ENCODE results near the gene CHRND. TPM values are rescaled to one million over a fixed set of nuclear protein-coding genes. Genes with fewer than 3 reads are reported as not detected.

The CHRND gene
- total and polyA plus RNA-seq, 2 of the 13 experiments (the other 11 are each of a cell fraction or from before 2014, with no cell fraction given), result 0.18 TPM; not detected in 1

- Histone ChIP-seq H3K4me1 (ENCODE audit: insufficient read depth, low read length) (peaks cover 7% of the 10 kb centered on the region), H4K20me1 (ENCODE audit: insufficient read depth, low read length) (no peaks in the 10 kb centered on the region), H3K4me3 (replicated peaks in 1 of 3; ENCODE audit: insufficient read depth in 1 of 3, low read depth in 2 of 3, low read length in 3 of 3) (no peak overlapping the region), H3K27ac (ENCODE audit: extremely low read length, insufficient read depth, low read length) (no peak overlapping the region), H3K4me2 (ENCODE audit: low read depth, low read length) (no peak overlapping the region), H3K36me3 (replicated peaks in 1 of 2; ENCODE audit: control insufficient read depth in 1 of 2, insufficient read depth in 2 of 2, low read length in 2 of 2) (no peaks in the 10 kb centered on the region), H3K9me3 (ENCODE audit: low read length) (no peaks in the 10 kb centered on the region), H3K79me2 (ENCODE audit: insufficient read depth, low read length) (no peaks in the 10 kb centered on the region), H3K9ac (ENCODE audit: insufficient read depth, low read depth, low read length) (no peak overlapping the region), H3K27me3 (ENCODE audit: control insufficient read depth in 1 of 2, insufficient read depth in 2 of 2, low read length in 2 of 2) (peaks cover 22 to 69% of the 10 kb centered on the region in 2 experiments), H2AFZ (ENCODE audit: low read length) (no peak overlapping the region)
- in situ Hi-C loops (cut with HindIII; ENCODE audit: extremely low pct_ligation_motif_present, low pct_unique_long_range_greater_than_20kb) (no loop called here), intact Hi-C loops (cut with micrococcal nuclease; ENCODE audit: unreplicated experiment) (no loop called here)
- ATAC-seq (0 out of 3 replicates have a peak, but pooled peaks have one; percentile 5), DNase-seq (ENCODE audit: low spot score) (no peak), FAIRE-seq (no peak)
- ChIA-PET POLR2A (no interaction called here), CTCF (ENCODE audit: low intra/inter-chr PET ratio, low total read pairs) (no interaction called here)
- WGBS (ENCODE audit: low lambda C conversion rate), result 36% methylated on average over 7 of the region's 7 CpGs
- no TSS peak for BruUV-seq (replicated peaks)
- TF ChIP-seq CTCF (CRISPR knock-in tag; IDR thresholded peaks at IDR 0.05) (peak; percentile 38), ERF (CRISPR knock-in tag; IDR thresholded peaks at IDR 0.05) (no peak)
Observed at GRCh38 chr2:232508251-232508650, 17.7 kb upstream of the CHRND start.

- H3K27ac ChIP-seq (ENCODE audit: extremely low read length, insufficient read depth, low read length), result no peak overlapping the region
- ChIA-PET CTCF (ENCODE audit: low intra/inter-chr PET ratio, low total read pairs) (no interaction called here), POLR2A (interaction anchor here (1.1 kb wide), 1 partner anchor 39 kb away, joined by 3 read pairs; the partner anchor contains the start of genes EIF4E2 and TIGD1)
- peaks cover 14 to 62% of the 10 kb centered on the region in 2 experiments for H3K27me3 ChIP-seq (ENCODE audit: control insufficient read depth in 1 of 2, insufficient read depth in 2 of 2, low read length in 2 of 2)
- H3K9me3 ChIP-seq (ENCODE audit: low read length), result no peaks in the 10 kb centered on the region
- H3K4me3 ChIP-seq (replicated peaks in 1 of 3; ENCODE audit: insufficient read depth in 1 of 3, low read depth in 2 of 3, low read length in 3 of 3), result no peak overlapping the region
- no peaks in the 10 kb centered on the region for H3K4me1 ChIP-seq (ENCODE audit: insufficient read depth, low read length)
- TF ChIP-seq, protein P1, sequence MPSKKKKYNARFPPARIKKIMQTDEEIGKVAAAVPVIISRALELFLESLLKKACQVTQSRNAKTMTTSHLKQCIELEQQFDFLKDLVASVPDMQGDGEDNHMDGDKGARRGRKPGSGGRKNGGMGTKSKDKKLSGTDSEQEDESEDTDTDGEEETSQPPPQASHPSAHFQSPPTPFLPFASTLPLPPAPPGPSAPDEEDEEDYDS (CRISPR knock-in tag; IDR thresholded peaks at IDR 0.05), result no peak
- TF ChIP-seq ZFY (CRISPR knock-in tag; IDR thresholded peaks at IDR 0.05) (no peak), FOXA3 (CRISPR knock-in tag; IDR thresholded peaks at IDR 0.05) (no peak), GZF1 (CRISPR knock-in tag; IDR thresholded peaks at IDR 0.05) (no peak)
- TF ChIP-seq, protein P2, sequence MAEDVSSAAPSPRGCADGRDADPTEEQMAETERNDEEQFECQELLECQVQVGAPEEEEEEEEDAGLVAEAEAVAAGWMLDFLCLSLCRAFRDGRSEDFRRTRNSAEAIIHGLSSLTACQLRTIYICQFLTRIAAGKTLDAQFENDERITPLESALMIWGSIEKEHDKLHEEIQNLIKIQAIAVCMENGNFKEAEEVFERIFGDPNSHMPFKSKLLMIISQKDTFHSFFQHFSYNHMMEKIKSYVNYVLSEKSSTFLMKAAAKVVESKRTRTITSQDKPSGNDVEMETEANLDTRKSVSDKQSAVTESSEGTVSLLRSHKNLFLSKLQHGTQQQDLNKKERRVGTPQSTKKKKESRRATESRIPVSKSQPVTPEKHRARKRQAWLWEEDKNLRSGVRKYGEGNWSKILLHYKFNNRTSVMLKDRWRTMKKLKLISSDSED (CRISPR knock-in tag; IDR thresholded peaks at IDR 0.05), result no peak
- H4K20me1 ChIP-seq (ENCODE audit: insufficient read depth, low read length), result no peaks in the 10 kb centered on the region
- 24% methylated on average over 5 of the region's 11 CpGs for WGBS (ENCODE audit: low lambda C conversion rate)
- H3K36me3 ChIP-seq (replicated peaks in 1 of 2; ENCODE audit: control insufficient read depth in 1 of 2, insufficient read depth in 2 of 2, low read length in 2 of 2), result no peaks in the 10 kb centered on the region
- H2AFZ ChIP-seq (ENCODE audit: low read length), result no peak overlapping the region
- in situ Hi-C loops (cut with HindIII; ENCODE audit: extremely low pct_ligation_motif_present, low pct_unique_long_range_greater_than_20kb) (no loop called here), intact Hi-C loops (cut with micrococcal nuclease; ENCODE audit: unreplicated experiment) (no loop called here)
- ATAC-seq, result peak; percentile 22; the same call in 2 of the 3 replicates
- no peaks in the 10 kb centered on the region for H3K79me2 ChIP-seq (ENCODE audit: insufficient read depth, low read length)
- no peak for FAIRE-seq
- BruUV-seq (replicated peaks), result no TSS peak
- no peak overlapping the region for H3K9ac ChIP-seq (ENCODE audit: insufficient read depth, low read depth, low read length)
- DNase-seq (ENCODE audit: low spot score), result no peak
- no peak overlapping the region for H3K4me2 ChIP-seq (ENCODE audit: low read depth, low read length)
Observed at GRCh38 chr2:232511336-232511890, 14.5 kb upstream of the CHRND start.
